Neuron (in vitro differentiated cells): ENCODE measurements around the gene LRRK2.

Experiments
- H2AFZ ChIP-seq: one replicate; pipeline ENCODE4 v1.6.1; 2013; ENCODE audit warnings: low read depth, mild to moderate bottlenecking, inconsistent platforms, low read length, moderate library complexity
- H3K27me3 ChIP-seq: one replicate; pipeline ENCODE4 v1.6.1; 2013; ENCODE audit warnings: low read length; ENCODE audit not compliant: insufficient read depth
- H3K36me3 ChIP-seq: one replicate; pipeline ENCODE4 v1.6.1; 2013; ENCODE audit warnings: low read length; ENCODE audit not compliant: insufficient read depth
- H3K4me1 ChIP-seq: one replicate; pipeline ENCODE4 v1.6.1; 2013; ENCODE audit warnings: low read length; ENCODE audit not compliant: insufficient read depth
- H3K4me3 ChIP-seq: 2 replicates; pipeline ENCODE4 v1.5.1; 2013; ENCODE audit warnings: mild to moderate bottlenecking, low read length, moderate library complexity
- H3K9me3 ChIP-seq: one replicate; pipeline ENCODE4 v1.6.1; 2013; ENCODE audit warnings: low read length

LRRK2 gene

GRCh38 chr12:40224439-40225291, at the start of gene LRRK2:
Gene LRRK2 (plus strand): TSS chr12:40224997. CDS start chr12:40225132, 135 bp downstream.
- Histone ChIP-seq H3K4me1 (no peaks in the 10 kb centered on the region), H3K27me3 (peaks cover 12% of the 10 kb centered on the region), H3K36me3 (no peaks in the 10 kb centered on the region), H2AFZ (peak within 1 kb of the TSS; percentile 93), H3K4me3 (peak within 1 kb of the TSS; percentile 51), H3K9me3 (no peaks in the 10 kb centered on the region)

DNA sequence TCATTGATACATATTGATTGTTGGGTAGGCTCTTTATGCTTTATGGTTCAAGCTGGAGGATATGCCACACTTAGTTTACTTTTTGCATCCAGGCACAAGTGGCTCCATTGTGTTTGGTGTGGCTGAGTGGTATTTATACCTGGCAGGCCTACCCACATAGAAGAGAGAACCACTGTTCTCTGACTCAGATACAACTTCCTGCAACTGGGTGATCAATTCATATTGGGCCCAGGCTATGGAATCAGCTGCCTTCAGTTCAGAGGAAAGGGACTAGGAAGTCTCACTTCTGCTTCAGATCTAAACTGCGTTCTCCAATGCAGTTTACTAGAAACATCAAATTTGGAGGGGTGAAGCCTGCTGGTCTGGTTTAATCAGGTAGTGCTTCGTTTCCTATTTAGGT, 49.8 kb upstream of the LRRK2 start:
- H3K9me3 ChIP-seq, result no peaks in the 10 kb centered on the region
- no peak overlapping the region for H2AFZ ChIP-seq
- H3K36me3 ChIP-seq, result no peaks in the 10 kb centered on the region
- H3K27me3 ChIP-seq, result no peaks in the 10 kb centered on the region
- no peak overlapping the region for H3K4me3 ChIP-seq
- H3K4me1 ChIP-seq, result peaks cover 3% of the 10 kb centered on the region

GRCh38 chr12:40175489-40175888, 49.3 kb upstream of the LRRK2 start:
- no peaks in the 10 kb centered on the region for H3K36me3 ChIP-seq
- H3K9me3 ChIP-seq, result no peaks in the 10 kb centered on the region
- H2AFZ ChIP-seq, result no peak overlapping the region
- no peaks in the 10 kb centered on the region for H3K27me3 ChIP-seq
- peaks cover 3% of the 10 kb centered on the region for H3K4me1 ChIP-seq
- H3K4me3 ChIP-seq, result no peak overlapping the region

- H3K36me3 ChIP-seq, result no peaks in the 10 kb centered on the region
- no peak overlapping the region for H3K4me3 ChIP-seq
- no peaks in the 10 kb centered on the region for H3K27me3 ChIP-seq
- no peaks in the 10 kb centered on the region for H3K9me3 ChIP-seq
- peaks cover 3% of the 10 kb centered on the region for H3K4me1 ChIP-seq
- no peak overlapping the region for H2AFZ ChIP-seq
Measured at GRCh38 chr12:40178701-40179100, 46.1 kb upstream of the LRRK2 start.

DNA sequence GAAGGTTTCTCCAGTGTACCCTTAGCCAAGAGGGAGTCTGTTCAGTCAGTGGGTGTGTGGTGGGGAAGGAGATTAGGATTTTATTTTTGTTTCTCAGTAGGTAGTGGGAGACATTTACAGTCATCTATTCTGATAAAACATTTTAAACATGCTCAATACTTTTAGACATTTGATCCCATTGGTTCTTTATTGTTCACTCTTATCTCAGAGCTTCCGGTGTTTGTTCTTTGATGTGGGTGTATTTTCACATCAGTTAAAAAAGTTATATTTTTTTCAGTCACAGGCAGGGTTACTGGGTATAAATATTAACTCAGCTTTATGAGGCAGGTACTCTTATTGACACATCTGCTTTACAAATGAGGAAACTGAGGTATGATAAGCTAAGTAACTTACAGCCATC, 43.3 kb upstream of the LRRK2 start:
- no peaks in the 10 kb centered on the region for H3K9me3 ChIP-seq
- no peaks in the 10 kb centered on the region for H3K36me3 ChIP-seq
- no peak overlapping the region for H2AFZ ChIP-seq
- H3K27me3 ChIP-seq, result no peaks in the 10 kb centered on the region
- peaks cover 3% of the 10 kb centered on the region for H3K4me1 ChIP-seq
- no peak overlapping the region for H3K4me3 ChIP-seq

GRCh38 chr12:40183715-40184114, 41.1 kb upstream of the LRRK2 start:
- no peaks in the 10 kb centered on the region for H3K4me1 ChIP-seq

GRCh38 chr12:40184493-40185302, 40.1 kb upstream of the LRRK2 start:
- Histone ChIP-seq H3K4me1 (no peaks in the 10 kb centered on the region), H3K36me3 (no peaks in the 10 kb centered on the region), H3K9me3 (no peaks in the 10 kb centered on the region)

More at GRCh38 chr12:40183715-40184114, 41.1 kb upstream of the LRRK2 start:
- H3K9me3 ChIP-seq, result no peaks in the 10 kb centered on the region
- no peaks in the 10 kb centered on the region for H3K27me3 ChIP-seq
- no peak overlapping the region for H2AFZ ChIP-seq
- no peak overlapping the region for H3K4me3 ChIP-seq
- H3K36me3 ChIP-seq, result no peaks in the 10 kb centered on the region

GRCh38 chr12:40185303-40185693, 39.5 kb upstream of the LRRK2 start:
- H3K4me1 ChIP-seq, result no peaks in the 10 kb centered on the region
- H3K4me3 ChIP-seq, result no peak overlapping the region
- H3K27me3 ChIP-seq, result no peaks in the 10 kb centered on the region
- no peaks in the 10 kb centered on the region for H3K36me3 ChIP-seq
- H3K9me3 ChIP-seq, result no peaks in the 10 kb centered on the region
- H2AFZ ChIP-seq, result no peak overlapping the region

More at GRCh38 chr12:40184493-40185302, 40.1 kb upstream of the LRRK2 start:
- Histone ChIP-seq H2AFZ (no peak overlapping the region), H3K4me3 (no peak overlapping the region), H3K27me3 (no peaks in the 10 kb centered on the region)

DNA sequence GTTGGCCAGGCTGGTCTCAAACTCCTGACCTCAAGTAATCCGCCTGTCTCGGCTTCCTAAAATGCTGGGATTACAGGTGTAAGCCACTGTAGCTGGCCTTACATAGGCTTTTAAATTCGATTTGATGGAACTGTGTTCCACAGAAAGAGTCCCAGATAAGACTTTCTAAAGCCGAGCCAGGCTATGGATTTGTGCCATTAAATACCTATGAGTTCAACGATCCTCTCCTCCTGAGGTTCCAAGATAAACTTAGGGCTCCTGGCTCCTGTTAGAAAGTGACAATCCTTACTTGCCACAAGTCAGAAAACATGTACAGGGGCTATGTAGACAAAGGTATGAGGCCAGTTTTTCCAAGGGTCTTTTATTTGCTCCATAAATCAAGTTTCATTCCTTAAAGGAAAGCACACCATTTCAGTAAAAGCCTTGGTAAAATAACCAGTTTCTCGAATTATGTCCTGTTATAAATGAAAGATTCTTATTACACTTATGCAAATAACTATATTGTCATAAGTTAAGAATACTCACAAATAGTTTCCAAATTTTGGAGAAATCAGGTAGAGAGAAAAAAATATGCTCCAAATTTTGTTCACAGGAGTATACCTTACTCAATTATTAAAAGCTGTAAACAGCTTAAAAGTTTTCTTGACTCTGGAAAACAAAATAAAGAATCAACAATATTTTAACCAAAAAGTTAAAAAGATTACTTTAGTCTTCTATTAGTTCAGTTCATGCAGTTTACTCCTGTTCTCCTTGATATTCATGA, 36.1 kb upstream of the LRRK2 start:
- Histone ChIP-seq H3K4me3 (no peak overlapping the region), H2AFZ (no peak overlapping the region), H3K4me1 (no peaks in the 10 kb centered on the region), H3K27me3 (no peaks in the 10 kb centered on the region), H3K9me3 (no peaks in the 10 kb centered on the region), H3K36me3 (no peaks in the 10 kb centered on the region)

DNA sequence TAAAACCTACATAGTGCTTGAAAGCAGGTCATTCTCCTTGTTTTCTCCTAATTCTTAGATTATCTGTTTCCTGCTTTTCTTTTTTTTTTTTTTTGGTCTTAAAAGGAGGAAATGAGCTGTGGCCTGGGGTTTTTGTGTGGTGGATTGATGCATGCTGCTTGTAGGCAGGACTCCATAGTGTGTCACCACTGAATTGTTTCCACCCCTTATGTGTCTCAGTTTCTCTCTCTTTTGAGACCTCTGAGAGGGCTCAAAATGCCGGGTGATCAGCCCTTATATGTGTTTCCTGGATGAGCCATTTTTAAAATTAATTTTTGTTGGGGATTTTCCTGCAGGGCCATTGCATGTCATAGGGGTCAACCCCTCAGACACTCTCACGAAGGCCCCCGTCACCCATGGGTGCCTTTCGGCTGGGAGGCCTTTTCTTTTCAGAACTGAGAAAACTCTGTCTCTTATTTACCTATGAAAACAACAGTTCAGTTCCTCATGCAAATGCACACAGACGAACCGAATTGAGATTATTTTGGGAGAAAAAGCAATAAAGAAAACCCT, 32.0 kb upstream of the LRRK2 start:
- no peak overlapping the region for H3K4me3 ChIP-seq
- no peaks in the 10 kb centered on the region for H3K27me3 ChIP-seq
- H2AFZ ChIP-seq, result no peak overlapping the region
- H3K4me1 ChIP-seq, result no peaks in the 10 kb centered on the region
- no peaks in the 10 kb centered on the region for H3K9me3 ChIP-seq
- H3K36me3 ChIP-seq, result no peaks in the 10 kb centered on the region

GRCh38 chr12:40194846-40195245, 30.0 kb upstream of the LRRK2 start:
- no peak overlapping the region for H3K4me3 ChIP-seq
- no peaks in the 10 kb centered on the region for H3K36me3 ChIP-seq
- no peaks in the 10 kb centered on the region for H3K27me3 ChIP-seq
- no peak overlapping the region for H2AFZ ChIP-seq
- H3K4me1 ChIP-seq, result no peaks in the 10 kb centered on the region
- no peaks in the 10 kb centered on the region for H3K9me3 ChIP-seq

GRCh38 chr12:40197590-40197989, 27.2 kb upstream of the LRRK2 start:
- Histone ChIP-seq H3K9me3 (no peaks in the 10 kb centered on the region), H3K4me3 (no peak overlapping the region), H3K4me1 (no peaks in the 10 kb centered on the region), H2AFZ (no peak overlapping the region), H3K27me3 (no peaks in the 10 kb centered on the region), H3K36me3 (no peaks in the 10 kb centered on the region)
